Measurements from ENCODE around the gene SOHLH1.

The SOHLH1 gene

GRCh38 chr9:135732569-135733257 lies 33.4 kb upstream of the SOHLH1 start:
- POLR2A ChIA-PET: no interaction called here
- no peak for DNase-seq (ENCODE audit: extremely low spot score)
- TF ChIP-seq ZNF384 (IDR thresholded peaks at IDR 0.05) (no peak), FOXK2 (IDR thresholded peaks at IDR 0.05) (no peak), BHLHE40 (IDR thresholded peaks at IDR 0.05; ENCODE audit: borderline replicate concordance) (no peak), ELF4 (IDR thresholded peaks at IDR 0.05) (no peak), NFRKB (IDR thresholded peaks at IDR 0.05) (no peak), FOXM1 (IDR thresholded peaks at IDR 0.05; ENCODE audit: borderline replicate concordance) (no peak), L3MBTL2 (conservative IDR thresholded peaks at IDR 0.05) (no peak), HDGF (IDR thresholded peaks at IDR 0.05; ENCODE audit: borderline replicate concordance) (no peak)
- TF ChIP-seq, protein P1, sequence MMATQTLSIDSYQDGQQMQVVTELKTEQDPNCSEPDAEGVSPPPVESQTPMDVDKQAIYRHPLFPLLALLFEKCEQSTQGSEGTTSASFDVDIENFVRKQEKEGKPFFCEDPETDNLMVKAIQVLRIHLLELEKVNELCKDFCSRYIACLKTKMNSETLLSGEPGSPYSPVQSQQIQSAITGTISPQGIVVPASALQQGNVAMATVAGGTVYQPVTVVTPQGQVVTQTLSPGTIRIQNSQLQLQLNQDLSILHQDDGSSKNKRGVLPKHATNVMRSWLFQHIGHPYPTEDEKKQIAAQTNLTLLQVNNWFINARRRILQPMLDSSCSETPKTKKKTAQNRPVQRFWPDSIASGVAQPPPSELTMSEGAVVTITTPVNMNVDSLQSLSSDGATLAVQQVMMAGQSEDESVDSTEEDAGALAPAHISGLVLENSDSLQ (IDR thresholded peaks at IDR 0.05): no peak
- CTCF ChIA-PET: no interaction called here

GRCh38 chr9:135731454-135731853 lies 32.2 kb upstream of the SOHLH1 start:
- TF ChIP-seq FOXA1 (IDR thresholded peaks at IDR 0.05) (no peak), TARDBP (IDR thresholded peaks at IDR 0.05) (no peak), SUZ12 (IDR thresholded peaks at IDR 0.05) (no peak), ZNF384 (IDR thresholded peaks at IDR 0.05) (no peak), HDGF (IDR thresholded peaks at IDR 0.05; ENCODE audit: borderline replicate concordance) (no peak), ARNT (IDR thresholded peaks at IDR 0.05) (no peak), CTBP1 (IDR thresholded peaks at IDR 0.05; ENCODE audit: borderline replicate concordance) (no peak), BHLHE40 (IDR thresholded peaks at IDR 0.05; ENCODE audit: borderline replicate concordance) (no peak), FOXM1 (IDR thresholded peaks at IDR 0.05; ENCODE audit: borderline replicate concordance) (no peak), SP1 (IDR thresholded peaks at IDR 0.05) (no peak)
- TF ChIP-seq, protein P1 (IDR thresholded peaks at IDR 0.05): no peak
- ChIA-PET CTCF (no interaction called here), POLR2A (no interaction called here)
- DNase-seq (ENCODE audit: extremely low spot score): no peak

DNA sequence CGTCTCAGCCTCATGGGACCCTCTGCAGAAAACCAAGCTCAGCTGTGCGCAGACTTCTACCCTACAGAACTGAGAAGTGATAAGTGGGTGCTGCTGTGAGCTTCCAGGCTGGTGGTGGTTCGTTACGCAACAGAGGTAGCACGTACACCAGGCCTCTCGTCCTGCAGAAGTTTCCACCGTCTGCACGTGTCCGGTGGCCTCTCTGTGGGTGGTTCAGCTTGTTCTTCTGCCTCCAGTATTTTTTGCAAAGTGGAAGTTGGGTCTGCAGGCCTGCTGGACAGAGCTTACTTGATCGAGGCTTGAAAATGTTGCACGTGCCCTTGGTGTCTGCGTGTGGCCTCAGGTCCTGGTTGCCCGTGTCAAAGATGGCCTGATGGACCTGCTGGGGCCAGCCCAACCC lies 30.2 kb upstream of the SOHLH1 start:
- POLR2A ChIA-PET: no interaction called here
- DNase-seq (ENCODE audit: extremely low spot score): no peak
- no peak for TF ChIP-seq CTBP1 (IDR thresholded peaks at IDR 0.05; ENCODE audit: borderline replicate concordance)
- CTCF ChIA-PET: no interaction called here

GRCh38 chr9:135728436-135729110 lies 29.3 kb upstream of the SOHLH1 start:
- ChIA-PET CTCF (no interaction called here), POLR2A (no interaction called here)
- TF ChIP-seq FOXK2 (IDR thresholded peaks at IDR 0.05): no peak
- no peak for TF ChIP-seq FOXA1 (IDR thresholded peaks at IDR 0.05)
- no peak for TF ChIP-seq L3MBTL2 (conservative IDR thresholded peaks at IDR 0.05)
- no peak for TF ChIP-seq SP1 (IDR thresholded peaks at IDR 0.05)
- no peak for DNase-seq (ENCODE audit: extremely low spot score)

DNA sequence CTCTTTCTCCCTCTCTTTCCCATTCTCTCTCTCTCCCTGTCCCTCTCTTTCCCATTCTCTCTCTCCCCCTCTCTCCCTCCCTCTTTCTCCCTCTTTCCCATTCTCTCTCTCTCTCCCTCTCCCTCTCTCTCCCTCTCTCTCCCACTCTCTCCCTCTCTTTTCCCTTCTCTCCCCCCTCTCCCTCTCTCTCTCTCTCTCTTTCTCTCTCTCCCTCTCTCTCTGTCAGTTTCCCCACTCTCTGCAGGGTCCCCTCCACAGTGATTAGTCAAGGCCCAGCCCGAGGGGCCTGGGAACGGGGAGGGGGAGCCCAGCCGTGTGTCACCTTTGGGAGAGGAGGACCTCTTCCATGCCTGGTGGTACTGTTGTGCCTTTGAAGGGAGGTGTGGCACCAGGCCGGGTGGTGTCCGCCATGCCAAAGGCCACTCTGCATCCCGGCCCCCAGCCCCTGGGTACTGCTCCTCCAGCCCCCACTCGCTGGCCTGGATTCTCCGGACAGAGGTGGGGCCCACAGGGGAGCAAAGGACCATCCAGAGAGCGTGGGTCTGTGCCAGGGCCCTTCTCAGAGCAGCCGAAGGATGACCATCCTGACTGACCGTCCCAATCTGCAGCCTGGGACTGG lies 28.1 kb upstream of the SOHLH1 start:
- ChIA-PET POLR2A (no interaction called here), CTCF (no interaction called here)
- no peak for DNase-seq (ENCODE audit: extremely low spot score)
- no peak for TF ChIP-seq ARNT (IDR thresholded peaks at IDR 0.05)
- no peak for TF ChIP-seq BHLHE40 (IDR thresholded peaks at IDR 0.05; ENCODE audit: borderline replicate concordance)
- no peak for TF ChIP-seq ZNF384 (IDR thresholded peaks at IDR 0.05)
- no peak for TF ChIP-seq CTBP1 (IDR thresholded peaks at IDR 0.05; ENCODE audit: borderline replicate concordance)
- no peak for TF ChIP-seq HDGF (IDR thresholded peaks at IDR 0.05; ENCODE audit: borderline replicate concordance)
- no peak for TF ChIP-seq NFRKB (IDR thresholded peaks at IDR 0.05)
- no peak for TF ChIP-seq SP1 (IDR thresholded peaks at IDR 0.05)
- no peak for TF ChIP-seq SUZ12 (IDR thresholded peaks at IDR 0.05)
- TF ChIP-seq FOXM1 (IDR thresholded peaks at IDR 0.05; ENCODE audit: borderline replicate concordance): no peak
- TF ChIP-seq FOXA1 (IDR thresholded peaks at IDR 0.05): no peak
- TF ChIP-seq, protein P1 (IDR thresholded peaks at IDR 0.05): no peak

DNA sequence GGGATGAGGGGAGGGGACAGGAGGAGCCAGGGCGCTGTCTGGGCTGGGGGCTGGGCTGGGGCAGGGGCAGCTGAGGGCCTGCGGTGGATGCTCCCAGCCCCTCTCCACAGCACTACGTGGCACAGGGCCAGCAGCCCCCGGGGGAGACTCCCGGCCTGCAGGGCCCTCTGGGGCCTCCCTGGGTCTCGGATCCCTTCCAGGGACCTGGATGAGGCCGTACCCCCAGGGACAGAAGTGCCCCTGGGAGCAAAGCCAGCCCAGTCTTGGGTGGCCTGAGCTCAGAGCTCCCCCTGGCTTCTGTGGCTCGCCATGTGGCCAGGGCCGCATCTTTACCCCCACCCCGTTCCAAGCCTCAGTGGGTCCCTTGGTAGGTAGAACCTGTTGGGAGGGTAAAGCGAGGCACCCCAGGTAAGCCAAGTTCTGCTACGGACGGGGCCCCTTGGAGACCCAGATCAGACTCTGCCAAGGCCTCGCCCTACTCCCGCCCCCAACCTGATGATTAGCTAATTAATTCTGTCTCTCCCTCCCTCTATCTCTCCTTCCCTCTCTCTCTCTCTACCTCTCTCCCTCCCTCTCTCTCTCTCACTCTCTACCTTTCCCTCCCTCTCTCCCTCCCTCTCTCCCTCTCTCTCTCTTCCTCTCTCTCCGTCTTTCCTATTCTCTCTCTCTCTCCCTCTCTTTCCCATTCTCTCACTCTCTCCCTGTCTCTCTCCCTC lies 27.0 kb upstream of the SOHLH1 start:
- ChIA-PET POLR2A (no interaction called here), CTCF (no interaction called here)
- no peak for TF ChIP-seq LEF1 (IDR thresholded peaks at IDR 0.05; ENCODE audit: borderline replicate concordance)
- TF ChIP-seq SUZ12 (IDR thresholded peaks at IDR 0.05): no peak
- no peak for TF ChIP-seq ARNT (IDR thresholded peaks at IDR 0.05)
- no peak for TF ChIP-seq NFRKB (IDR thresholded peaks at IDR 0.05)
- TF ChIP-seq TARDBP (IDR thresholded peaks at IDR 0.05): no peak
- no peak for DNase-seq (ENCODE audit: extremely low spot score)

All from HEK293T (cell line).